GM06990 (cell line): Measurements from ENCODE around the gene CD109.
A peak's percentile ranks its signal among the peaks of the same experiment; 100 is the strongest.

Experiments
- DNase-seq: peaks from one replicate; pipeline ENCODE4 v3.0.0-alpha.2; 2011; ENCODE audit not compliant: insufficient read length; ENCODE audit errors: extremely low read depth
- H3K27me3 ChIP-seq: replicated peaks from 2 replicates; pipeline ENCODE4 v1.6.0; 2011; ENCODE audit warnings: low read length; ENCODE audit not compliant: control insufficient read depth, insufficient read depth
- H3K36me3 ChIP-seq: 2 replicates; pipeline ENCODE4 v1.5.1; 2011; ENCODE audit warnings: low read length; ENCODE audit not compliant: control insufficient read depth, insufficient read depth
- H3K4me3 ChIP-seq: replicated peaks from 2 replicates; pipeline ENCODE4 v1.5.1; 2011; ENCODE audit warnings: low read depth, mild to moderate bottlenecking, control low read depth, low read length
- TF ChIP-seq, protein P1 (sequence below): IDR thresholded peaks from 2 replicates; pipeline ENCODE4 v1.5.1; 2011; ENCODE audit warnings: low read length, control low read depth, mild to moderate bottlenecking, inconsistent platforms; ENCODE audit not compliant: insufficient read depth, poor library complexity, severe bottlenecking

CD109 gene

DNA sequence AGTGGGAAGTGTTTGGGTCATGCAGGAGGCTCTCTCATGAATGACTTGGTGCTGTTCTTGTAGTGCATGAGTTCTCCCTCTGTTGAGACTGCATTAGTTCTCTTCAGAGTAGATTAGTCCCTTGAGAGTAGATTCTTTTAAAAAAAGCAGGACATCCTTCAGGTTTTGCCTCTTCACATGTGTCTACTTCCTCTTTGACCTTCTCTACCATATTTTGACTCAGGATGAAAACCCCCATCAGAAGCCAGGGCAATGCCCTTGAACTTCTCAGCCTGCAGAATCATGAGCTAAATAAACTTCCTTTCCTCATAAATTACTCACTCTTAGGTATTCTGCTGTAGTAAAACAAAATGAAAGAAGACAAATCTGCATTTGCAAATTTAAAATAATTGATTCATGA, 170.3 kb downstream of the CD109 start:
- no peak overlapping the region for H3K4me3 ChIP-seq
- TF ChIP-seq, protein P1, sequence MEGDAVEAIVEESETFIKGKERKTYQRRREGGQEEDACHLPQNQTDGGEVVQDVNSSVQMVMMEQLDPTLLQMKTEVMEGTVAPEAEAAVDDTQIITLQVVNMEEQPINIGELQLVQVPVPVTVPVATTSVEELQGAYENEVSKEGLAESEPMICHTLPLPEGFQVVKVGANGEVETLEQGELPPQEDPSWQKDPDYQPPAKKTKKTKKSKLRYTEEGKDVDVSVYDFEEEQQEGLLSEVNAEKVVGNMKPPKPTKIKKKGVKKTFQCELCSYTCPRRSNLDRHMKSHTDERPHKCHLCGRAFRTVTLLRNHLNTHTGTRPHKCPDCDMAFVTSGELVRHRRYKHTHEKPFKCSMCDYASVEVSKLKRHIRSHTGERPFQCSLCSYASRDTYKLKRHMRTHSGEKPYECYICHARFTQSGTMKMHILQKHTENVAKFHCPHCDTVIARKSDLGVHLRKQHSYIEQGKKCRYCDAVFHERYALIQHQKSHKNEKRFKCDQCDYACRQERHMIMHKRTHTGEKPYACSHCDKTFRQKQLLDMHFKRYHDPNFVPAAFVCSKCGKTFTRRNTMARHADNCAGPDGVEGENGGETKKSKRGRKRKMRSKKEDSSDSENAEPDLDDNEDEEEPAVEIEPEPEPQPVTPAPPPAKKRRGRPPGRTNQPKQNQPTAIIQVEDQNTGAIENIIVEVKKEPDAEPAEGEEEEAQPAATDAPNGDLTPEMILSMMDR: no peak

DNA sequence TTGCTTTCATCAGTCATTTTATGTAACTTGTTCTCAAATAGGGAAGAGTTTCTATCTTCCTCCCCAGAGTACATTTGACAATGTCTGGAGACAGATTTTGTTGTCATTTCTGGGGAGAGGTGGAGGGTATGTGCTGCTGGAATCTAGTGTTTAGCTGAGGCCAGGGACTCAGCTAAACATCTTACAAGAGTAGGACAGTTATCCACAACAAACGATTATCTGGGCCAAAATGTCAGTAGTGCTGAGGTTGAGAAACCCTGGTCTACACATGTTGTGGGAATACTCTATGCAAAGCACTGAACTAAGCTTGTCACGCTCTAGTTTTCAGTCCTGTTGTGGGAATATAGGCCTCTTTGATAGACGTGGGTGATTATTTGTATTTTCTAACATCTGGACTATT, 171.4 kb downstream of the CD109 start:
- H3K27me3 ChIP-seq: no peaks in the 10 kb centered on the region
- H3K36me3 ChIP-seq: no peaks in the 10 kb centered on the region
- no peak for DNase-seq
- H3K4me3 ChIP-seq: no peak overlapping the region
- TF ChIP-seq, protein P1: no peak

More for the DNA sequence above, 170.3 kb downstream of the CD109 start:
- Histone ChIP-seq H3K27me3 (no peaks in the 10 kb centered on the region), H3K36me3 (no peaks in the 10 kb centered on the region)
- peak; percentile 7 for DNase-seq

DNA sequence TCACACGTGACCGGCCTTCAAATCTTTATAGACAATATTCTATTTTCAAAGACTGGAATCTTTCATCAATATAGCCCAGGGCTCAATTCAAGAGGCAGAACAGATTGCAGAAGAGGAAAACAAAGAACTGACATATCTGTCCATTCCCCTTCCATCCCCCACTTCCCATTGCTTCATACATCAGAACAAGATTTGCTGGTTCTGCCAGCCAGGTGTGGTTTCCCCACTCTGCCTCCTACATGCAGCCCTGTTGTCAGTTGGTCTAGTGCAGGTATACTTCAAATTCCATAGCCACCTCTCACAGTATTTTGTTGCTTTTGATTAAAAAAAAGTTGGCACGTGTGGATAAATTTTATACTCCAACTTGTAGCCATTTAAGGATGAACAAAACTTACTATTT, 174.9 kb downstream of the CD109 start:
- DNase-seq: no peak
- H3K27me3 ChIP-seq: no peaks in the 10 kb centered on the region
- TF ChIP-seq, protein P1: no peak

DNA sequence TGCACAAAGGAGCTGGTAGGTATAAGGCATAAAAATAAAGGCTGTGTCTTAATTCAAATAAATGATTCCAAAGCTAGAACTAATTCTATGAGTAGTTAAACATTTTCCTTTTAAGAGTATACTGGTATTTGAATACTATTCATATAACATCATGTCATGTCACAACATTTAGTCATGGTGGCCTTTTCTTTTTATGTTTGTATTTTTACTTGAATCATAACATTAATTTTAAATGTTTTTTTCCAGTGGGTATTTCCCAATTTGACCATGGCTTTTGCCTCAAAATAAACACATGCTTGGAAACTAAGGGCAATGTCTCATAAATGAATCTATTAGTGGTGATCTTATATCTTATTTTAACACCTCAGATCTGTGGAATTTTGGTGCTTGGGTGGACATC, 177.1 kb downstream of the CD109 start:
- no peak for DNase-seq
- Histone ChIP-seq H3K4me3 (no peak overlapping the region), H3K36me3 (no peaks in the 10 kb centered on the region), H3K27me3 (no peaks in the 10 kb centered on the region)
- TF ChIP-seq, protein P1: no peak

More for the DNA sequence above, 174.9 kb downstream of the CD109 start:
- Histone ChIP-seq H3K4me3 (no peak overlapping the region), H3K36me3 (no peaks in the 10 kb centered on the region)
